ENCODE data around the gene PLEKHA8.

PLEKHA8 gene

DNA sequence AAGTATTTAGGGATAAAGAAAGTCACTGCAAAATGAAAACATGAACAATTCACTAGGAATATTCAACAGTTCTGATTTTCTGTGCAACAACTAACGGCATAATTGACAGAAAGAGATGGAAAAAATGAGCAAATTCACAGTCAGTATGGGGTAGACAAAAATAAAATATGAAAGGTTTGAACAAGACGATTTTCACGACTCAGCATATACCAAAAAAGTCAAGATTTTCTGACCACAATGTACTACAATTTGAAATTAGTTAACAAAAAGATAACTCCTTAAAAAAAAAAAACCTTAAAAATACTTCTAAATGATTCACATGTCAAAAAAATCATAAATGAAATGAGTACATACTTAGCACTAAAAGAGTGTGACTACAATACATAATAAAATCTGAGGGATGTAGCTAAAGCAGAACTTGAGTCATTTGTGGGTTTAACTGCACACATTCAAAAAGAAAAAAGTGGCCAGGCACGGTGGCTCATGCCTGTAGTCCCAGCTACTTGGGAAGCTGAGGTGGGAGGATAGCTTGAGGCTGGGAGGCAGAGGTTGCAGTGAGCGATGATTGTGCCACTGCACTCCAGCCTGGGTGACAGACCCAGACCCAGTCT lies 84.0 kb downstream of the PLEKHA8 start:
- no peak for DNase-seq (ENCODE audit: low spot score)

DNA sequence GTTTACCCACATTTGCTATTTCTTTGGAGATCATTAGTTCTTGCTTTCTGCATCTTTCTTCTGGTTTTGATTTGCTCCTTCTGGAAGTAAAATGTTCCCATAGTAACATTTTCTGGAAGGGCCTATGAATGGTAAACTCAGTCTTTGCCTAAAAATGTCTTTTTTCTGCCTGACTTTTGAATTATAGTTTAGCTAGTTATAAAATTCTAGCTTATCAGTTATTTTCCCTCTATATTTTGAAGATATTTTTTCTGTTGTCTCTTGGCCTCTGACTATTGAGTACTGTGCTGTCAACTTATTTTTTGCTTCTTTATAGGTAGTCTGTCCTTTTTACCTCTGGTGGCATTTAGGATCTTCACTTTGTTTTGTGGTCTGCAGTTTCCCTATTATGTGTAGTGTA lies 84.9 kb downstream of the PLEKHA8 start:
- DNase-seq (ENCODE audit: low spot score), result no peak

DNA sequence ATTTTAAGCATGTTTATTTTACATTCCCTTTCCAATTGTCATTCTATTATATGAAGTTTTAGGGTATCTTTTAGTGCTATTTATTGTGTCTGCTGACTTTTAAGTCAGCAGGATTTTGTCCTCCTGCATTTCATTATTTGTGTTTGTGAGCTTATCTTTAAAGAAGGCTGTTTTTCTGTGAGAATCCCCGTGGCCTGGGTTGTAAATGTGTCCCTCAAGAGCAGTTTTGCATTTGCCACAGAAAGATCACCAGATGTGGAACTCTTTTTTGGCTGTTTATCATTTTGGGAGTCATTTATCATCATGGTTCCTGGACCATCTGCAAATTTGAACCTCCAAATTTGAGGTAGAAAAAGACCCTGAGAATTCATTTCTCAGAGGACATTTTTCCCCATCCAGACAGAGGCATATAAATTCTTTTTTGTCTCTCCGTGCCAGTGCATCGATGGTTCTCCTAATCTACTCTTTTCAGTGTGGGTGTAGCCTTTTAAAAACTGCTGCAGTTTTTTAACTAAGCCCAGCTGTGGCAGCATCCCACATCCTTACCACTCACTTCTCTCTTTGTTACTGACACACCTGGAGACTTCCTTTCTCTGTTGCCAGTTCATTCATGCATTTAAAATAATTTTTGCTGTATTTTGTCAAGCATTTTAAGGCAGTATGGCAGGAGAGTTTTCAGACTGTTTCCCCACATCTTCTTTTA lies 86.5 kb downstream of the PLEKHA8 start:
- DNase-seq (ENCODE audit: low spot score), result no peak

DNA sequence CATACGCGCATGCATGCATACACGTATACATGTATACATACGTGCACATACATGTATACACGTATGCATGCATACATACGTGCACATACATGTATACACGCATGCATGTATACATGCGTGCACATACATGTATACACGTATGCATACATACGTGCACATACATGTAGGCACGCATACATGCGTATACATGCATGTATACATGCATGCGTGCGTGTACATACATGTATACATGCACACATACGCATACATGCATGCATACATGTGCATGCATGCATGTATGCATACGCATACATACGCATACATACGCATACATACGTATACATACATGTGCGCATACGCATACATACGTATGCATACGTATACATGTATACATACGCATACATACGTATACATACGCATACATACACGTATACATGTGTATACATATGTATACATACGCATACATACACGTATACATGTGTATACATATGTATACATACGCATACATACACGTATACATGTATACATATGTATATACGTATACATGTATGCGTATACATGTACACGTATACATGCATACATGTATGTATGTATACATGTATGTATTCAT lies 87.6 kb downstream of the PLEKHA8 start:
- DNase-seq (ENCODE audit: low spot score), result no peak

DNA sequence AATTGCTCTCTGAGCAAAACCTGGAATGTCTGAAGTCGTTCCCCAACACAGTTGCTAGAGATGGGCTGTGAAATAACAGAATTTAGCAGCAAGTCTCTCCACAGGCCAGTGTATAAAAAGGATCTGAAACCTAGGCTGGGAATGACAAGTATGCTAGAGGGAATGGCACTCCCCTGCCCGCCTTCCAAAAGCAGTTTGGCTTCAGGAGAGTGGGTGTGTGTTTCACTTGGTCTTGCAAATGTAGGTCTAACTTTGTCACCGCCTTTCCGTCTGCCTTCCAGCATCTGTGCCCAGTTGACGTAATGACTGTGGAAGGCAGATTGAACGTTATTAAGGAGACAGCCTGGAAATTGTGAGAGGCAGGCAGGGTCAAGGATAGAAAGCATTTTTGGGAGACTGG lies 88.6 kb downstream of the PLEKHA8 start:
- peak; percentile 28 for DNase-seq (ENCODE audit: low spot score)

DNA sequence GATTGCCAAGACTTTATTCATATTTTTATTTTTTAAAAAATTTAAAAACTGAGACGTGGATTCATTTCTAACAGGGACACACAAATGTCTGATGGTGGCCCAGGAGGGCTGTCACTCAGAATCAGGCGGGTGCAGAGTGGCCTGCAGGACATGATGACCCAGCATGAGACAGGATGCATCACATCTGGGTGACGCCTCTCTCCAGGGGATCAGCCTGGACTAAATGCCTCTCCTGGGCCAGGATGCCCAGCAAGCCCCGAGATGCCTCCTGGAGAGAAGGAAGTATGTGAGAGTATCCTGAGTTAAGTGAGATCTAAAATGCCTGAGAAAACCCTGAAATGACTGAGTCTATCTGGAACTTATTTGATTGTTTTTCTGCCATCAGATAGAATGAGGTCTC lies 89.7 kb downstream of the PLEKHA8 start:
- no peak for DNase-seq (ENCODE audit: low spot score)

DNA sequence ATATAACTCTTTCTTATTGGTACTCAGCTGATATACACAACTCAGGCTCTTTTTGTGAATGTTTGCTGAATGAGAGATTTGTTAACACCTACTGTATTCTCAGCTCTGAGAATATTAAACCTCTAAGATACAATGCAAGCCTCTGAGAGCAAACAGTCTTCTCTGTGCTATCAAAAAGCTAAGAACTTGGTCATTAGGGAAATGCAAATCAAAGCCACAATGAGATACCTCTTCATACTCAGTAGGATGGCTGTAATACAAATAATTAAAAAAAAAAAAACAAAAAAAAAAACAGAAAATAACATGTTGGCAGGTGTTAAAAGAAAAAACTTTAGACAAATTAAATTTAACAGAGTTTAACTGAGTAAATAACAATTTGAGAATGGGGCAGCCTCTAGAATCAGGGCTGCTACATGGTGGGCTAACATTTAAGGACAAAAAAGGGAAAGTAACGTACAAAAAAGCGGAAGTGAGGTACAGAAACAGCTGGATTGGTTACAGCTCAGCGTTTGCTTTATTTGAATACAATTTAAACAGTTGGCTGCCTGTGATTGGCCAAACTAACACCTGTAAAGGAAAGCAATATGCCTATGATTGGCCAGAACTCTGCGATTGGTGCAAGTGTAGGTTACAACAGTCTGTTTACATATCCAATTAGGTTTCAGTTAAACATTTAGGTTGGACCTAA lies 91.8 kb downstream of the PLEKHA8 start:
- no peak for DNase-seq (ENCODE audit: low spot score)

DNA sequence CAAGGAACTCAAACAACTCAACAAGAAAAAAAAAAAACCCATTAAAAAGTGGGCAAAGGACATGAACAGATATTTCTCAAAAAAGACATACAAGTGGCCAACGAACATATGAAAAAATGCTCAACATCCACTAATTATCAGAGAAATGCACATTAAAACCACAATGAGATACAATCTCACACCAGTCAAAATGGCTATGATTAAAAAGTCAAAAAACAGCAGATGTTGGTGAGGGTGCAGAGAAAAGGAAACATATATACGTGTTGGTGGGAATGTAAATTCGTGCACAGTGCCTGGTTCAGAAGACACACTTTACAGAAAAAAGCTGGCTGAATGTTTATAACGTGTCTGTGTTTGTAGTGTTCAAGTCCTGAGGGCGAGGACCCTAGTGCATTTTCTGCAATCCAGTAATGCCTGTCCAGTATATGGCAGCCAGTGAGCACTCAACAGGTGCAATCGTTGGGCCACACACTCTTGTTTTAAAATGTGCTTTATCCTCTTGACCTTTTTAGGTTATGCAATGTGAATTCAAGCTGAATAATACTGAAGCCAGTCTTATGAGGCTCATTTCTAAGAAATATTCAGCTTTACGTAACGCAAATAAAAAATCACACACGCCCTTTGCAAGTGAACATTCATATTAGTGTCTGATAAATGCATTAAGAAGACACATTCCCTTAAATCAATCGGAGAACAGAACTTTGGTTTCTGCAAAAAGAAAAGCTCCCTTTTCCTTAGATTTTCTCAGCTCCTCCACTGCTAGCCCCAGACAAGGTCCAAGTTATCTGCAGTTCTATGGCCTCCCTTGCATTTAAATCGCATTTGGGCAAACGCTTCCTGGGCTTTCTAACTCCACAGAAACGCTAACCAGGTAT lies 105.8 kb downstream of the PLEKHA8 start:
- no peak for DNase-seq (ENCODE audit: low spot score)

DNA sequence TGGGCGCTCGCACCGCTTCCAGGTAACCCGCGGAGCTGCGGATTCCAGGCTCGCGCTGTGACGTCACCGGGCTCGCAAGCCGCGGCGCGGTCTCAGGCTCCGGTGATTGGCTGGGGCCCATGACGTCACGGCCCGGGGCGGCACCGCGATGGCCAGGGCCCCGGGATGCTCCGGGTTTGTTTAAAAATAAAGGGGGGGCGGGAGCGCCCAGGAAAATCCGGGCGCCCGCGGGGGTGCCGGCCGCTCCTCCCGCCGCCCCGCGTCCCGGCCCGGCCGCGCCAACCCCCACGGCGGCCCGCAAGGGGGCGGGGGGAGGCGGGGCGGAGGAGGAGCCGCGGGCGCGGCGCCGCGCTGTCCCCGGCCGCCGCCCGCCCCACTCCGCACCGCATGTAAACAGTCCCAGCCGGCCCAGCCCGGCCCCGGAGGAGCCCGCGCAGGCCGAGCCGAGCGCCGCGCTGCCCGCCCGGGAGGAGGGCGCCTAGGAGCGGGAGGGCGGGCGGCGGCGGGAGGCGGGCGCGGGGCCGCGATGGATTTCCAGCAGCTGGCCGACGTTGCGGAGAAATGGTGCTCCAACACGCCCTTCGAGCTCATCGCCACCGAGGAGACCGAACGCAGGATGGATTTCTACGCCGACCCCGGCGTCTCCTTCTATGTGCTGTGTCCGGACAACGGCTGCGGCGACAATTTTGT lies 106.5 kb downstream of the PLEKHA8 start, which contains the start of gene MTURN:
TSS of gene MTURN (plus strand) at position 376 of the 690 bp plus-strand sequence. CDS start at position 527, 151 bp downstream.
- peak; percentile 99 for DNase-seq (ENCODE audit: low spot score)

DNA sequence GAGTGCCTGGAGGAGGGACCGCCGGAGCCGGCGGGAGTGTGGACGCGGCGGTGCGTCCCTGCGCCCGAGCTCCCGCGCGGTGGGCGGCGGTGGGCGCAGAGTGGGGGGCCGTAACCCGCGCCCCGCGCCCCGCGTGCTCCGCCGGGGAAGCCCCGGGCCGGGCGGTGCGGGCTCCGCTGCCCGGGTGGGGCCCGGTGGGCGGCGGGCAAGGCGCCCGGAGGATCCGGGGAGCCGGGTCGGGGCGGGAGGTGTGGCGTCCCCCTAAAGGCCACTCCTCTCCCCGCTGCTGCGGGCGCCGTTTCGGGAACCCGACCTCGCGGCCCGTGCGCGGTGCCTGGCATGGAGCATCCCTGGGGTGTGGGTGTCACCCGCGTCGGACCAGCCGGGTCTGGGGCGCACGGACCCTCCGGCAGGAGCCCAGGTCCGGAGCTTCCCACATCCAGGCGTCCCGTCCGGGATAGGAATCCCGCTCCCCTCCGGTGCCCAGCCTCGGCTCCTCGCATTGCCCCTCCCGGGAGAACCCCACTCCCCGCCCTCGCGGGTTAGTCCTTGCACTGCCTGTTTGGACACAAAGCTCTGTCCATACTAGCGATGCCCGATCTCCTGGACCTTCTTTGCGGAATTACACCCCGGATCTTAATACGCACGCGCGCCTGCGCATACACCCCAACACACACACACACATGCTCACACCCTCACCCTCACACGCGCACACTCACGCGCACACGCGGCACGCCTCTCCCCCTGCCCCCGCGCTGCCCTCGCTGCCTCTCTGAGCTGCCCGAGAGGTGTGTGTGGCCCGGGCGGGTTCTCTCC lies 107.3 kb downstream of the PLEKHA8 start:
- DNase-seq (ENCODE audit: low spot score), result peak; percentile 86

DNA sequence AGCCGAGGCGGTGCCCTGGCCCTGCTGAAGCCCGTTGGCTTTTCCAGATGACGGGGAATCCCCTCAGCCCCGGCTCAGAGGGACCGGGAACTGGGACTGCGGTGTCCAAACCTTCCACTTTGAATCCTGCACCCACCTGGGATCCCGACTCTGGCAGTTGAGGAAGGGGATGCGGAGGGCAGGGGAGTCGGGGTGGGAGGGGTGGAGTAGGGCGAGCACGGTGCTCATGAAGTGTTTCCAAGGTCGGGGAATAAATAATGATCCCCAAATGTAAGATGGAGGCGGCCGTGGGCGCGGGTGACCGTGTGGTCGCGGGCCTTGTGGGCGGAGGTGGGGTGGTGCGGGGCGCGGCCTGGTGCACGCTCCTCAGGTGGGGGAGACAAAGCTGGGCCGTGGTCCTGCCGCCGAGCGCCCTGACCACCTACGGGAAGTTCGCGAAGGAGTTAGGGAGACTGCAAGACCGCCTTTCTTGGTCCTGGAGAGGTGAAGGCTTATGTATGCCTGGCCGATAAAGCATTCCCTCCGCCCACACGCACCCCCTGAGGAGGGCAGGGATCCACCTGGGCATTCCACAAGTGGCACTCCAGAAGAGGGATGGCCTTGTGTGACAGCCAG lies 108.0 kb downstream of the PLEKHA8 start:
- no peak for DNase-seq (ENCODE audit: low spot score)

DNA sequence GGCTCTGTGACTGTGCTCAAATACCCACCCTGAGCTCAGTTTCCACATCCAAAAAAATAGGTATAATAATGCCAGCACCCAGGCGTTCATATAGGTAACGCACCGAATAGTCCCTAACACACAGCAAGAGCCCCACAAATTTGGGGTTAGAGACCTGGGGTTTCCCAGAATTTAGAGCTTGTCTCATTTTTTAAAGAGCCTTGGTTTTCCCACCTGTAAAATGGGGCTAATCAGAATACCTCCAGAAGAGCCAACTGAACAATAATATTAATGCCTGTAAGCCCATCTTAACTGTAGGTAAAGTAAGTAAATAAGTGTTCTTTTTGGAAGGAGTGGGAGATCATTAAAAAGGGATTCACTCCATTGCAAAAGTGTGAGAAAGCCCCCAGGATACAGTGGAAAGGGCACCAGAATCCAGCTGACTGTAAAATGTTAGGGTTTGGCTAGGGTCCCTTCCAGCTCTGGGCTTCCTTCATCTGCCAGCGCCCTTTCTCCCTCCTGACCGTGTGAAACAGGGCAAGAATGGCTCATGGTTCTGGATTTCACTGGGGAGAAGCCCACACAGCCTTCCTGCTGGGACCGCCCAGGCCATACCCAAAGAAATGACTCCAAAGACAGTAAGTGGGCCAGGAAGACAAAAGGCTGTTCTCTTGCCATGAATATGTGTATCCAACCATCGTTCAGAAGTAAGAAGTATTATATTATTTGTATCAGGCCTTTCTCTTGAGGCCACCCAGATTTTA lies 108.7 kb downstream of the PLEKHA8 start:
- DNase-seq (ENCODE audit: low spot score), result no peak

DNA sequence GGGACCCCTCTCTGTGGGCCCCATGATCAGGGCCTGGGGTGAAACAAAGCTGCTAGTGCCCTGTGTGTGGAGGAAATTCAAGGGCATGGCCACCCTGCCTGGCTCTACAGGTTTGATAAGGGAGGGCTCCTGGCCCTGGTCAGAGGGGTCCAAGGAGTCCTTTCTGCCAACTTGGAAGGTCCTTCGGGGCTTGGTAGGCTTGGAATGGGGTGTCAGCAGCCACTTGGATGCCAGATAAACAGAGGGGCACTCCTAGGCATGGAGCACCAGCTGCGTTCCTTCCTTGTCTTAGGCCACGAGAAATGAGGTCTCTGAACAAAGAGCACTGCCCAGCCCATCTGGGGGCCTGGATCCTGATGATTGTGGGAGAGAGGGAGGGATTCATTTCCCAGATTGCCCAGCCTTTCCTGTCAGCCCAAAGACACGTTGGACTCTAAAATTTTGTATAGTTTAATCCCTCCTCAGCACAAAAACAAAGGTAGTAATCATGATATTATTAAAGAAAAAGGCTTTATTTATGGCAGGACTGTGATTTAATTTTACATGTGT lies 111.7 kb downstream of the PLEKHA8 start:
- DNase-seq (ENCODE audit: low spot score), result no peak

DNA sequence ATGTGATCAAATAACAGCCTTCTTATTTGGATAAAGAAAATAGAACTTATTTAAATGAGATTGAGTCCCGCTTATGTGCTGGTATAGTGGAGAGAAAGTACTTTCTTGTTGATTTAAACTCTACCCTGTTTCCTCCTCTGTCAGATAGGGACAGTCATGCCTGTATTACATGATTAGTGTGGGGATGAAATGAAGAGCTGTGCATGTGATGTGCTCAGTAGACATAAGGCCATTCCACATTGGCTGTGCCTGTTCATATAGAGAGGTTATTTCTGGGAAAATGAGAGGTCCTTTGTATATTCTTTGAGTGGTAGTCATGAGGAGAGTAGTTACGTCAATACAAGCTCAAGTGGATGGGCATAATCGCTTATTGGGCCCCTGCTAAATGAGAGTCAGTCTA lies 112.2 kb downstream of the PLEKHA8 start:
- DNase-seq (ENCODE audit: low spot score), result no peak

DNA sequence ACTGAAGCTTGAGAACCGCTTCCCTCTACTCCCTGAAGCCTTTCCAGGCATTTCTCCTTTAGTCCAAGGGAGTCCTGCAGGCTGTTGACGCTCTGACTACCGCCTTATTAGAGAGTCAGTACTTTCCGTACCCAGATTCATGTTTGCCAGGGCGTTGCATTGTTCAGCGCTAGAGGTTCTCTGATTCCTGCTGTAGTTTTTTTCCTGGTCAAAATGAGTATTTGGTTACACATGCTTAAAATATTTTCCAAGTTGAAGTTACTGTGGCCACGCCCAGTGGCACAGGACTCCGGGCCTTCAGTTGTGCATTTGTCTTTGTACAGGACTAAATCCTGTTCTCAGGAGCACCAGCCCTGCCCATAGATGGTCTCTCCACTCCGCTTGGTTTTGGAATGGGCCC lies 114.5 kb downstream of the PLEKHA8 start:
- DNase-seq (ENCODE audit: low spot score), result peak; percentile 83

DNA sequence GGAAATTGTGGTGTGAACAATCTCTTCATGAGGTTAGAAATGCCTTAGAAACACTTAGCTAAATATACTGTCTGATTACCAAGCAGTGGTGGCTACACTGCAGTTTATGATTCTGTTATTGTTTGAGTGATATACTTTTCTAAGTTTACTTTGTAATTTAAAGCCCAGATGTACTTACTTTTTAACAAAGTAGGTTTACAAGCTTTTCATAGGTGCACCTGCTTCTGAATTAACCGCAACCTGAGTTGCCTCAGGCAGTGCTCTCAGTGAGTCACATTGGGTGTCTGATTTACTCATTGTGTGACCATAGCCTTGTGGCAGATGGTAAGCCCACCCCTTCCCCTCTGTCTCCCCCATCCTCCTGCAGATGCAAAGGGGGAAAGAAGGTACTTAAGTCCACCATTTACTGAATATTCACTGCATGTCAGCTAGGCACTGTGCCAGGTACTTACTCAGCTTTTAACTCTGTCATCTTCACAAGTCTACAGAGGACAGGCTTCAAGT lies 115.6 kb downstream of the PLEKHA8 start:
- DNase-seq (ENCODE audit: low spot score), result no peak

DNA sequence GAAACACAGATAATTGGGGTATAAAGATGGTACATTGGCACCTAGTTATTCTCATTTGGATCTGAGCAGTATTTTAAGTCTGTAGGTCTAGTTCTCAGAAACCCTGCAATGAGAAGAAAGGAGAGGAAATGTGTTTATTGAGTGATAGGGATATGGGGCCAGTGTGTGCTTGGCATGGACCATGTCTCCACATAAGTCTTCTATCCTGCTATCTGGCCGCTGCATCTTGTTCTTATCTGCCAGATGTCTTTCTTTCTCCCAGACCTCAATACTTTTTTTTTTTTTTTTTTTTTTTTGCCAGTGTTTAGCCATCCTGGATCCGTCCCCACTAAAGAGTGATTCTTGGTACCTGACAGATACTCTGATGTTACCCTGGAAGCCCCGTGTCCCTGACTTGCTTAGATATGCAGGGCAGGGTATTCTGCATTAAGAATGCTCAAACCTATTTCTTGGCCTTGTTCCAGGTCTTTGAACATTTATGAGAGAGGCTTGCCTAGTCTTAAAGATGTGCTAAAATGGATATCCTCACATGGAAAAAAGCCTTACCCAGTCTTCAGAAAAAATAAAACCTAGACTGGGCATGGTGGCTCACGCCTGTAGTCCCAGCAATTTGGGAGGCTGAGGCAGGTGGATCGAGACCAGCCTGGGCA lies 116.6 kb downstream of the PLEKHA8 start:
- DNase-seq (ENCODE audit: low spot score), result no peak

DNA sequence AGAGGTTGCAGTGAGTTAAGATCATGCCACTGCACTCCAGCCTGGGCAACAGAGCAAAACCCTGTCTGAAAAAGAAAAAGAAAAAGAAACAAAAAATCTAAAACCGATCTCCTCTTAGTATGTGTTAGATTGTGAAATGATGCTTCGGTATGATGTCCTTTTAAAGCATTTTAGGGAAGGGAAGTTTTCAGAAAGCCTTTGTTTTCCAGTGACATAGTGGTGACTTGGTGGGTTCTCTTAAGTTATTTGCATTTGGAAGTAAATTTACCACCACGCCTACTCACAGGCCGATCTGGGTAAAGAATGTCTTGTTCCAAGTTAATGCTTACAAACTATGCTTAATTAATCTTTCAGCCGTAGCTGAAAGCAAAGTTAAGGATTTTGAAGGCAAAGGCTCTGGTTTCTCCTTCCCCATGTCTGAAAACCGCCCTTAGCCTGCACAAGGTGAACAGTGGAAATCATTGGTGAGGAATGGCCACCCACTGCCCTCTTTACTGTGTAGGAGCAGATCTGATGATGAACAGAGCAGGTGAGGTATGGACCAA lies 117.3 kb downstream of the PLEKHA8 start:
- DNase-seq (ENCODE audit: low spot score), result no peak
